Stomach (tissue), 4 donors: ENCODE results near the gene OR51I2.

Source experiments
- POLR2A ChIP-seq, 4 donors: fragments of 450-650 bp; IDR thresholded peaks; one replicate each; pipeline ENCODE4 v1.6.1; 2016; ENCODE audit warnings: antibody characterized with exemption in 4 of 4, control low read depth in 2 of 4, mild to moderate bottlenecking in 1 of 4, moderate library complexity in 1 of 4
- POLR2AphosphoS5 ChIP-seq, 3 donors: sonication (generic); formaldehyde crosslinking; IDR thresholded peaks; one replicate each; pipeline ENCODE4 v1.6.1; 2016; ENCODE audit warnings: antibody characterized with exemption in 3 of 3

- TF ChIP-seq POLR2AphosphoS5 (IDR thresholded peaks at IDR 0.05) (no peak), POLR2A (IDR thresholded peaks at IDR 0.05) (no peak)
Observed at GRCh38 chr11:5505363-5506048, 56.4 kb downstream of the OR51I2 start.
